ENCODE measurements around the gene CD320. TPM values are rescaled to one million over a fixed set of nuclear protein-coding genes. Genes with fewer than 3 reads are reported as not detected.

The CD320 gene
- total and polyA plus RNA-seq, 2 of the 8 experiments (the other 6 are each of a cell fraction or from before 2014, with no cell fraction given) = 80.4 to 157 TPM

DNA sequence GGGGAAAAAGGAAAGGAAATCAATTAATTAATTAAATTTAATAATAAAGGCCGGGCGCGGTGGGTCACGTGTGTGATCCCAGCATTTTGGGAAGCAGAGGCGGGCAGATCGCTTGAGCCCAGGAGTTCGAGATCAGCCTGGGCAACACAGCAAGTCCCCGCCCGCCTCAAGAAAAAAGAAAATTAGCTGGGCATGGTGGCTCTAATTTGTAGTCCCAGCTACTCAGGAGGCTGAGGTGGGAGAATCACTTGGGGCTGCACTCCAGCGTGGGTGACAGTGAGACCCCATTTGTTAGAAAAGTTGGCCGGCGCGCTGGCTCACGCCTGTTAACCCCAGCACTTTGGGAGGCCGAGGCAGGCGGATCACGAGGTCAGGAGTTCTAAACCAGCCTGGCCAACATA is 733 bp upstream of the CD320 start (continued):
- TF ChIP-seq, protein P1, sequence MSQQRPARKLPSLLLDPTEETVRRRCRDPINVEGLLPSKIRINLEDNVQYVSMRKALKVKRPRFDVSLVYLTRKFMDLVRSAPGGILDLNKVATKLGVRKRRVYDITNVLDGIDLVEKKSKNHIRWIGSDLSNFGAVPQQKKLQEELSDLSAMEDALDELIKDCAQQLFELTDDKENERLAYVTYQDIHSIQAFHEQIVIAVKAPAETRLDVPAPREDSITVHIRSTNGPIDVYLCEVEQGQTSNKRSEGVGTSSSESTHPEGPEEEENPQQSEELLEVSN (IDR thresholded peaks at IDR 0.05) = no peak
- TF ChIP-seq SAP30 (IDR thresholded peaks at IDR 0.05; ENCODE audit: insufficient read depth, insufficient replicate concordance, low read length) = no peak
- TF ChIP-seq NANOG (IDR thresholded peaks at IDR 0.05; ENCODE audit: insufficient read depth, low read depth, low read length, poor library complexity, severe bottlenecking) = no peak

Measured in H1 (cell line).